GM19023 (cell line): ENCODE measurements around the gene RAB33A.

ENCODE experiments used
- ATAC-seq: cut with Tn5 transposase; IDR thresholded peaks from one replicate; pipeline ENCODE4 v1.9.1; 2021; ENCODE audit warnings: mild to moderate bottlenecking, moderate library complexity; ENCODE audit not compliant: unreplicated experiment

RAB33A gene

DNA sequence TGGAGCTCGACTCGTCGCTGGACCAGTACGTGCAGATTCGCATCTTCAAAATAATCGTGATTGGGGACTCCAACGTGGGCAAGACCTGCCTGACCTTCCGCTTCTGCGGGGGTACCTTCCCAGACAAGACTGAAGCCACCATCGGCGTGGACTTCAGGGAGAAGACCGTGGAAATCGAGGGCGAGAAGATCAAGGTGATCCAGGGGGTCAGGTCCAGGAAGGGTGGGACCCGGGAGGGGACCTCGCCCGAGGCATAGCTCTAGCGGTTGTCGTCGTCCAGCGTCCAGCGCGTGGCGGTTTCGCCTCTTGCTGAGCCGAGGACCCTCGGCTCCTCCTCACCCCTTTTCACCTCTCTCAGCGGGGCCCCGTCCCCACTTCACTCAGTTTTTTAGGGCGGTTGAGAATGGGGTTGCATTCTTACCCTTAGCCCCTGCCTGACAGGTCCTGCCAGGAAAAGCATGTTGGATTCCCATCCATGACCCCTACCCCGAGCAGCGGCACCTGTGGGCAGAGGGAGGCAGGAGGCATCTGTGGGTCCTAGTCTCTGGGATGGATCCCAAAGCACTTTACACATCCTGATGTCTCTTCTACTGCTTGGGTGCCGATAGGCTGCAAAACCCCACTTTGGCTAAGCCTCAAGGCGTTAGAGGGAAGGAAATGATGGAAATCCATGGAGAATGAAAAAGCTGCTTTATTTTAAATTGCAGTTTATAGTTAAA, 524 bp downstream of the RAB33A start:
- ATAC-seq: no peak

GRCh38 chrX:130173190-130173895, 1.6 kb downstream of the RAB33A start:
- no peak for ATAC-seq

GRCh38 chrX:130174045-130174704, 2.4 kb downstream of the RAB33A start:
- no peak for ATAC-seq

- ATAC-seq: no peak
These were observed 3.2 kb downstream of the RAB33A start for GRCh38 chrX:130174937-130175336.

- peak; percentile 71 for ATAC-seq
These were observed 4.6 kb downstream of the RAB33A start for GRCh38 chrX:130176354-130176776.

- ATAC-seq: no peak
These were observed 5.2 kb downstream of the RAB33A start for GRCh38 chrX:130176942-130177341.

DNA sequence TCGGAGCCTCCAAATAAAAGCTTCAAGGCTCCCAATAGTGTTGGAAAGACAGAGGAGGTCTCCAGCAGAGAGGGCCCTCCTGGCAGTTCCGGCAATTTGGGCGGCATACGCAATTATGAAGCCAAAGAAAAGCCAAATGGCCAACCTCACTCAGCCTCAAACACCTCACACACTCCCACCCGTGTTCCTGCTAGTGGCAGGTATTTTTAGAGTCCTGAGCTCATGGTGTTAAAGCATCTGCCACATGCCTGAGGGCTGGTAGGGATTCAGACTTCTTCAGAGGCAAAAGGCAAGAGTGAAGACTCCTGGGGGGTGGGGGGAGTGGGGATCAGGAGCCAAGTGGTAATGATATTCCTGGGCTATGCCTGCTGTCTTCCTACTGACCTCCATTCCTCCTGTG, 7.4 kb downstream of the RAB33A start:
- ATAC-seq: no peak

DNA sequence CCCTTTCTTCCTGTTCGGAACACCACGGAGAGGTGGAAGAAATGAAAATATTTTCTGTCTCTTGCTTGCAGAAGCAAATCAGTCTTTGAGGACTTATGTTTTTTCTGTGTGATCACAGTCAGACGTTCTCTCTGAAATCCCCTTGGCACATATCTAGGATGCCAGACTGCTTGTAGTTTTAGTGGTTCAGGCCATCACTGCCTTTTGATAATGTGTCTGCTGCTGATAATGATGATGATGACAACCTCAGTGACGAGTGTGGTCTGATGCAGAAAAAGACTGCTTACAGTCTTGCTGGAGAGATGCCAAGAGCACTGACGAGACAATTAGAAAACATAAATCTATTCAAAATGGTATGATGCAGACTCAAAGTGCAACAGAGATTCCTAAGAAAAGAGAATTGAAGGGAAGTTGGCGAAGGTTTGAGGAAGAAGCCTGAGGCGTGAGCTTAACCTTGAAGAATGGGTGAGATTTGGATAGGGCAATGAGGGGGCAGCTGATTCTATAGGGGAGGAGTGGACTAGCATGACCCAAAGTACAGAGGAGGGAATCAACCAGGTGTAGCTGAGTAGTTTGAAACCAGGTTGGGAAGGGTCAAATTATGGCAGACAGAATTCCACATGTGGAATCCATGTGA, 7.9 kb downstream of the RAB33A start:
- ATAC-seq: no peak

DNA sequence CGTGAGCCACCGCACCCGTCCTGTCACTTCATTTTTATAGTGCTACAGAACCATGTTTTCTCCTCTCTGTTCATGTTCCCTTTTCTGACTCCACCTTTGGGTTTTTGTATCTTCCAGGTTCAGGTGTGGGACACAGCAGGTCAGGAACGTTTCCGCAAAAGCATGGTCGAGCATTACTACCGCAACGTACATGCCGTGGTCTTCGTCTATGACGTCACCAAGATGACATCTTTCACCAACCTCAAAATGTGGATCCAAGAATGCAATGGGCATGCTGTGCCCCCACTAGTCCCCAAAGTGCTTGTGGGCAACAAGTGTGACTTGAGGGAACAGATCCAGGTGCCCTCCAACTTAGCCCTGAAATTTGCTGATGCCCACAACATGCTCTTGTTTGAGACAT, 12.4 kb downstream of the RAB33A start:
- no peak for ATAC-seq

- no peak for ATAC-seq
These were observed 13.1 kb downstream of the RAB33A start for GRCh38 chrX:130184857-130185256.

DNA sequence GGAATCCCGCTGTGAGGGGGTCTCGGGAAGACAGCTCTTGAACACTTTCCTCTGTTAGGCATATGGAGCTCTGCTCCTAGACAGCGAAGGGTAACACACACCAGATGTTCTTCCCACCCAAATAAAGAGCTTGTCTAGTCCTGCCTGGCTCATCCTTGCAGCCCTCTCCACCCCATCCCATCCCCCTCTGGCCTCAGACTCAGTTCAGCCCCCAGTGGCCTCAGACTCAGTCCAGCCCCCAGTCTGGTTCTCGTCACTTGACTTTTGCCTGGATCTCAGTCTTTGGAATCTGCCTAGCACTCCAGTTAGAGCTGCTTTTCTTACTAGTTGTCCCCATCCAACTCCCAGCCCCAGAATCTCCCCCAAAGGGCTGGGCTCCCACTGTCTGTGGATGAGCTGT, 14.9 kb downstream of the RAB33A start:
- ATAC-seq: no peak

GRCh38 chrX:130190801-130191200, 19.0 kb downstream of the RAB33A start:
- ATAC-seq: no peak

DNA sequence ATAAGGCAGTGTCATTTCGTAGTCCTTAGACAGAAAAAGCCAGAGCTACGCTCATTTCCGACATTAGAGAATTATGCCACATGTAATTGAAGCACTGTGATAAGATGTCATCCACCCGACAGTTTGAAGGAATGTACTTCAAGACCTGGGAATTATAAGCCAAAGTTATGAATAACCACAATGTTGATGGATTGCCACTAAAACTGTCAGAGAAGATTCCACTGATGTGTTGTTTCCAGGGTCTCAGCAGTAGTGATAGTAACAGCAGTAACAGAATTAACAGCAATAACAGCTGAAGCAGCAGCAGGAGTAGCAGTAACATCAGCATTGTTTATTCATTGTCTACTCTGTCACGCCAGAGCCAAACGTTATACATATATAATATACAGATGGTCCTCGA, 24.7 kb downstream of the RAB33A start:
- no peak for ATAC-seq

- no peak for ATAC-seq
These were observed 25.7 kb downstream of the RAB33A start for GRCh38 chrX:130197464-130197863.

DNA sequence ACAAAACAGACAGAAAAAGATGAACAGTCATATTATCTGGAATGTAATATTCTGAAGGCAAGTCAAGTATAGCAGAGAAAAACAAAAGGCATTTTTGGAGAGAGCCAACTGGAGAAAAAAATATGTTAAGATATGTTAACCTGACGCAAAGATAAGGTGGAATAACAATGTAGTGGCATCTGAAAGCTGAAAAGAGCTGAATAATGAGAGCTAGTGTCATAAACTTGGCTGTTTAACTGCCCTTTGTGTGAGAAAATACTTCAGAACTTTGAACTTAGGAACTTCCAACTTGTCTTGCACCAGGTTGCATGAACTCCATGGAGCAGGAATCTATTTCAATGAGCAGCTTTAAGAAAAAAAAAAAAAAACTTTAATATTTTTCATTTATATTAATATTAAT, 32.9 kb downstream of the RAB33A start:
- no peak for ATAC-seq

DNA sequence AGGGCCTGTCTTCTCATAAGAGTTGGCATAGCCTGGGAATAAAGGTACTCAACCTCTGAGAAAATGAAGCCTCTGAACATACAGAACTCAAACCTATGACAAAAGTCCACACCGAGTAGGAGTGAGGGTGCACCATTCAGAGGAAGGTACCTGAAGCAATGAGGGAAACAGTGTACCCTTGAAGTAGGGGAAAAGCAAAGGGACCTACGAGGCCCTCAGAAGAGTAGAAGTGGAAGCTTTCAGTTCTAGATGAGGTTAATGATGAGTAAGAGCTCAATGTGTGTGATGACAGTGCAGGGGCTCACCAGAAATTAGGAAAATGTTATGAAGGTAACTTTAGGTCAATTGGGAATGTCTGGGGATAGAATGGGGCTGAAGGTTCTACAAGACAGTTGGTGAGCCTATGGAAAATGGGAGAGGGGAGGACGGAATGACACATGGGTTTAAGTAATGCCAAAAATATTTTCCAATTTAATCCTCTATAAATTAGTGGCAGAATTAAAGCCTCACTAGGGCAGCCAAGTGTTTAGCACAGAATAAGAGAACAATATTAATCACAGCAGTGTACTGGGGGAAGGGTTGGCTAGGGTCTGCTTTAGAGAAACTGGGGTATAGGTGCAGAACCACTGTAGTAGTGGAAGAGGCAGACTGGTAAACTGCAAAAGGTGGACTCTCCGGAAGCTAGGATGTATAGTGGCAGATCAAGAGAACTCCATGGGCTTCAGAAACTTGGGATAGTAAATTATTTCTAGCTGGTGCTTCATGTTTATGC, 39.8 kb downstream of the RAB33A start:
- peak; percentile 50 for ATAC-seq

DNA sequence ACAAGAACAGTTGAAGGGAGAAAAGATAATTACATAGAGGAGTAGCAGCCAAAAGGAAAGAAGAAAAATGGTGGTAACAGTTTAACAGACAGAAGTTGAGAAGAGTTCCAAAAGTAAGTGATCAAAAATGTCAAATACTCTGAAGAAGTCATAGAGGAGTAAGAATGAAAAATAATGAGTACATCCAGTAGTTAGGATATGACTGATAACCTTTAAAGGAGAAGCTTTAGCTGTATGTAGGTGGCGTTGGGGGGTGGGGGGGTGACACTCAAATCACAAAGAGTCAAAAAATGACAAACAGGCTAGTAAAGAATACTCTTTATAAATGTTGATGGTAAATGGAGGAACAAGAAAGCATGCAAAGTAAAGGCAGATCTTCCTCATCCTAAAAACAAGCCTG, 40.6 kb downstream of the RAB33A start:
- no peak for ATAC-seq

DNA sequence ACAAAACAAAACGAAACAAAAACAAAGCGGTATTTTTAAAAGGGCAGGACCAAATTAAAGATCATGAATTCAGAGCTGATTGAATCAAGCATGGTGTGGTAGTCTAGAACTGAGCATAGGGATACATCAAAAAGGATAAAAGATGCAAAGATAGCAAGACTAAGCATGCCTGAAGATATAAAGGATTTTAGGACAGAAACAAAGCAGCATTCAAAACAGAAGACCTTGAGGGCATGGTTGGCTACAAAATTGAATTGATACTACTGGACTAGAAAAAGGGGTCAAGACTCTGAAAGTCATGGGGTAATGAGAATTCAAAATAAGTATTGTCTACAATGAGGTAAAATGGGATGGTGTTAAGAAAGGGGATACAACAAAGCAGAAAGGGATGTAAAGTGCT, 41.6 kb downstream of the RAB33A start:
- no peak for ATAC-seq

GRCh38 chrX:130216320-130216719, 44.6 kb downstream of the RAB33A start:
- no peak for ATAC-seq

GRCh38 chrX:130224810-130225209, 53.0 kb downstream of the RAB33A start:
- ATAC-seq: no peak

- no peak for ATAC-seq
These were observed 57.1 kb downstream of the RAB33A start for GRCh38 chrX:130228871-130229270.
